Cerebellar nuclear complex (tissue), 1 donor: ENCODE measurements around the gene DNAJC15.

Experiments used
- DNase-seq, 2 experiments: peaks; one replicate each; lab custom pipeline; 2025; lab: John Stamatoyannopoulos, UW

Gene DNAJC15

DNA sequence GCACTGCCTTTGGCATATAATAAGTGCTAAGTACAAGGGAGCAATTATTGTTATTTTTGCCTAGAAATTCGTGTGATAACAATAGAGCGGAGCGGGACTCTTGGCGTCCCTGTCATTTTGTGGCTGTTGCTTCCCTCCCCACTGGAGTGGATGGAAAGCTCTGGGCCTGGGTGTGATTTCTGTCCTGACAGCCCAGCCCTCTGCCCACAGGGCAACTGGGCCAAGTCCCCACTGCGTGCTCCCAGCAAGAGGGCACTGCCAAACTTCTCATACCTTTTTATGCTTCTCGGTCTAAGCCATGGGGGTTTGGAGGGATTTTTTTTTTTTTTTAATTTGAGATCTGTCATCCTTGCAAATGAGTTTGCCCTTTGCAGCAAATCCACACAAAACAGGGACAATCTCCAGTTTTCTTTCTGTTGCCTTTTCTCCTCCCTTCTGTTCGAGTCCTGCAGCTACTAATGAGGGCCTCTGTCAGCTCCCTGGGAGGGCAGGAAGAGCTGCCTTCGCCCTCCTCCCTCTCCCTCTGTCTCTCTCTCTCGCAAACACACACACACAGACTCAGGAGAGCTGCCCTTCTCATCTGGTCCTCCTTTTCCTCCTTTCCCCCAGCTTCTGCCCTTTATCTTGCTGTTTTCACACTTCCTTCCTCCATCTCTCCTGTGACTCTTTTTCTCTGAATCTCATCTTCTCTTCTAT lies 103.9 kb downstream of the DNAJC15 start:
- DNase-seq = no peak

DNA sequence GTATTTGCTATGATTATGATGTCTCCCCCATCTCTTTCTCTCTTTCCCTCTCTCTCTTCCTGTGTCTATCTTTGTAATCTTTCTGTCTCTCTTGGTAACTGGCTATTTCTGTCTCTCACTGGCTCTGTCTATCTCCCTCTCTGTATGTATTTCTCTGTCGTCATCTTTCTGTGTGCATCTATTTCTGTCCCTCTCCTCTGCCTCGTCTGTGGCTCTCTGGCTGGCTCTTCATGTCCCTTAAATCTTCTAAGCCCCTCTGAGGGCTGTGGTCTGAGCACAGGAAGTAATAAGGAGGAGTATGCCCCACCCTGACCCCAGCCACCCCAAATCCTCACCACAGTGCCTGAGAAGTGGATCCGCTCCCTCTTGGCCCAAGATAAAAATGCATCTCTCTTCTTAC lies 104.4 kb downstream of the DNAJC15 start:
- no peak for DNase-seq

DNA sequence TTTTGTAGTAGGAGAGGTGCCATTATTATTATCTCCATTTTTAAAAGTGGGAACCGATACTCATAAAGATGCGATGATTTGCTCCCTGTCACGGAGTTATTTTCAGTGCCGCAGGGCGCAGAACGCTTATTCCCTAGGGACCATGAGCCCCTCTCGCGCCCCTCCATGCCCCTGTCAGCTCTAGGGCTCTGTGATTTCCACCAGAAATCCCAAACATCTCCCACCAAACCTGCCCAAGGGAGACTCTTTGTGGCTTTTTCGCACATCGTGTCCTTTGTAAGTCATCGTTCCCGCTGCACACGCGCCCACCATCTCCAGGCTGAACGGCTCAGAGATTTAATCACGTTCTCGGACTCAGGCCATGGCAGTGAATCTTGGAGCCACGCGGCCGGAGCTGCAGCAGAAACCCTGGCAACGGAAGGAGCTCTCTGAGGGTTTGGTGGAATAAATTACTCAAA lies 105.1 kb downstream of the DNAJC15 start:
- no peak for DNase-seq

DNA sequence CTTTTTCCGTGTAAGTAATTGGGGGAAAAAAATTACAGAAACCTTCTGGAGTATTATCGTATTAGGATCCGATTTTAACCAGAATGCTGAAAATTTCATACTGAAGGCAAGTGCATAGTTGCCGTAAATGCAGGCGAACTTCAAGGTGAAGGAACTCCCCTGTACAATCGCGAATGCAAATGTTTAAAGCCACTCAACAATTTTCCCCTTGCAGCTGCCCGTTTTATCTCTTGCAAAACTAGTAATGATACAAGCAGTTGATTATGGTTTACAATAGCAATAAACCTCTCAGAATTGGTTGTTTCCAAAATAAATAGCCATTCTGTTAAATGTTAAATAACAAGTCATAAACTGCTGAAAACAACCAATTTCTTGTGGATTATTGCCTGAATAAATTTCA lies 105.7 kb downstream of the DNAJC15 start:
- no peak for DNase-seq

DNA sequence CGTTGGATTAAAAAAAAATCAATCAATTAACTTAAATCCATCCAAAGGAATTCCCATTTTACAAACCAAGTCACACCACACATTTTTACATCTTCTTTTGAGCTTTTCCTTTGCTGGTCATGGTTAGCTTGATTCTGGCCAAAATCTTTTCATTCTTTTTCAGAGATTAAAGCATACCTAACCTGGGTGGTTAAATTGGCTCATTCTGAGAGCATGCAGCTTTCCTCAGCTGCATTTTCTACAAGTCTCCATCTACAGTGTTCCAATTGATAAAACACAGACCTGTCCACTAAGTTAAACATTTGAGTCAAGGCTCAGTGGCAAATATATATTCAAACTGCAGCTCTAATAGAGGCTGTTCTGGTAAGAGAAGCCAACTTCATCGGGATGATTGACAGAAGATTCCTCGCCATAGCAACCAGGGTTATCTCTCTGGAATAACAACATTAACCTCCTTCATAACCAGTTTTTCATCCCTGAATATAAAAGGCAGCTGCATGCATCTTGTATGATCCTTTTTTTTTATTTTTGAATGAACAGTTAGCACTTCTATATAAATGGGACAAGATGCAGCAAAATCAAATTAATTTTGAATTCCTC lies 106.2 kb downstream of the DNAJC15 start:
- no peak for DNase-seq

DNA sequence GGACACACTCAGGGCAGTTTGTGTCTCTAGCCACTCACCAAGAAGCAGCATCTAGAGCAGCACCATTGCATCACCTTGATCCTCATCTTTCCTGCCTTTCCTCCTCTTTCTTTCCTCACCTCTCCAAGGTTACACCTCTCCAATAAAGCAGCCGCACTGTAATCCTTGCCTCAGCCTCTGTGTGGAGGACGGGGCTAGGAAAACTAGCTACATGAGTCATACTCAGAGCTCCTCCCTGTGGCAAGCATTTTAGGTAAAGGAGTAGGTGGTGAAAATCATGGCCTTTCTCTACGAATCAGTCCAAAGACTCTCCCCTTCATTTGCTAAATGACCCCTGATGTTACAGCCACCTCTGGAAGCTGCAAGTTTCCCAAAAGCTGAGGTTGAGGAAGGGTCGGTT lies 108.9 kb downstream of the DNAJC15 start:
- DNase-seq = no peak

DNA sequence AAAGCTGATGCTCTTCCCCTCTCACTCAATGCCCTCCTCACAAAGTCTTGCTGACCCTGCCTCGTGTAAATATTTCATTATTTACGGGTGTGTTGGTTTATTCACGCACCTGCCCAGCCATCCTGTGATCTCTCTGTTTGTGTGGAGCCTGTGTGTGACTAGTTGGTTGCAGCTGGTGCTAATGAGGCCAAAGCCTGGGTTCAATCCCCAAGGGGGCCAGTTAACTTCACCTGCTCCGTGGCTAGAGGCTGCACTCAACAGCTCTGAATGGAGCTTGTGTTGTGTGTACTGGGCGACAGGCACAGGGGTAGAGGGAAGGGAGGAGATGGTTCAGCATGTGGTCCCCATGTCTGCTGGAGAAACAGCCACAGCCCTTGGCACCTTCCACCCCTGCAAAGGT lies 109.5 kb downstream of the DNAJC15 start:
- DNase-seq = no peak

DNA sequence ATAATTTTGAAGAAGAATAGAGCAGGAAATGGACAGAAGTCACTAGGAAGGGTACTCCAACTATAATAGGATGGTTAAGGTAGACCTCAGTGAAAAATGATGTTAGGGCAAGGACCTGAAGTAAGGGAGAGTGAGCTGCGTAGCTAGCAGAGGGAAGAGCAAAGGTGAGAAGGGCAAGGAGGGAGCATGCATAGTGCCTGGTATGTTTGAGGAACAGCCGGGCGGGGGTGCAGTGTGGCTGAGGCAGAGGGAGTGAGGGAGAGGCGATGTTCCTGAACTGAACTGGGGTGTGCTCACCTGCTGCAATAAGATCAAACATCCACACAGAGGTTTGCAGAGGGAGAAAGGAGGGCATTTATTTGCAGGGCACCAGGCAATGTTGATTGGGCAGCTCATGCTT lies 110.4 kb downstream of the DNAJC15 start:
- no peak for DNase-seq

DNA sequence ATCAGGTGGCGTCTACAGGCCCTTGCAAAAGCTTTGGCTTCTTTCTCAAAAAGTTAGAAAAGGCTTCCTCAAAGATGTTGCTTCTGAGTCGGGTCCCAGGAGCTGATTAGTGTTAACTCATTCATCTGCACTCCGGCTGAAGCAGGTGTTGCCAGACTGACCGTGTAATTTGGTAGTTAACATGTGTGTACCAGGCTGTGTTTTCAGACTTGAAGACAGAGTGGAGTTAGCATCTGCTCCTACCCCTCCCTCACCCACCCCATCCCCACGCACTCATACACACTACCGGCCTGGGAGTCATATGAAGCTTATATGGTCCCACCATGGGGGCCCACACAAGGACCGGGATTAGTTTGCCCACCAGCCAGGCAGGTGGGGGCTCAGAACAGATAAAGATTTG lies 111.5 kb downstream of the DNAJC15 start:
- DNase-seq = no peak

DNA sequence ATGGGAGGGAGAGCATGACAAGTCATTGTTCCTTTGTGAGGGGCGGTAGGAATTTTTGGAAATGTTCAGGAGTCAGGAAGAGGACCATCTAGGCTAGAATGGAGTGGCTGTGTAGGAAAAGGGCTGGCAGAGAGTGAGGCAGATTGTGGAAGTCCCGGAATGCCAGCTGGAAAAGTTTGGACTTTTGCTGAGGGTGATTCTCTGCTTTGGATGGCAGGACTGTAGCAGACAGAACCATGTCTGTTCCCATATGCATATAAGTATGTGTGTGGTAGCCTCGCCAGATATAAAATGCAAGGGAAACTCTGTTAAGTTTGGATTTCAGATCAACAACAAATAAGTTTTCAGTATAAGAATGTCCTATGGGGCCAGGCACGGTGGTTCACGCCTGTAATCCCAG lies 112.1 kb downstream of the DNAJC15 start:
- no peak for DNase-seq

DNA sequence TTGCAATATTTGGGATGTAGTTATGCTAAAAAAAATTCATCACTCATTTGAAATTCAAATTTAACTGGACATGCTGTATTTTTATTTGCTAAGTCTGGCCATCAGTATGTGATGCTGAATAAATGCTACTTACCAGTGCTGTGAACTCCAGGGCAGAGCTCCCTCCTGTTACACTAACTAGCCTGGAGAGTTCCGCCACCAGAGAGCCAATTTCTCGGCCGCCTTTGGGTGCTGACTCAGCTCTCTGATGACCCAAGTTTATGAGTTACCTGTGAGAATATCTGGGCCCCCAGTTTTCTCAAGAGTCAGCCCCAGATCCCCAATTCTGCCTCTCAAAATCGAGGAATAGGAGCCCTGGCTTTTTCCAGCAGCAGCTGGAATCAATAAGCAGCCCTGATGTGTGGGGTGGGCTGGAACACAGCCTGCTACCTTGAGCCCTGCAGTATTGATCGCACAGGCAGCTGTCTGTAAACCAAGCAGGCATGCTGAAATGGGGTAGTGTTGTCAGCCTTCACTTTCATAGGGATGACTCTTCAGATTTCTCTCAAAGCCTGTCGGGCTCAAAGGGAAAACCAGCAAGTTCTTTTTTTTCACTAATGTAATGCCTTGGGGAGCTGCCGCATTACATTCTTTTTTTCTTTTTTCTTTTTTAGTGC lies 113.7 kb downstream of the DNAJC15 start:
- no peak for DNase-seq

DNA sequence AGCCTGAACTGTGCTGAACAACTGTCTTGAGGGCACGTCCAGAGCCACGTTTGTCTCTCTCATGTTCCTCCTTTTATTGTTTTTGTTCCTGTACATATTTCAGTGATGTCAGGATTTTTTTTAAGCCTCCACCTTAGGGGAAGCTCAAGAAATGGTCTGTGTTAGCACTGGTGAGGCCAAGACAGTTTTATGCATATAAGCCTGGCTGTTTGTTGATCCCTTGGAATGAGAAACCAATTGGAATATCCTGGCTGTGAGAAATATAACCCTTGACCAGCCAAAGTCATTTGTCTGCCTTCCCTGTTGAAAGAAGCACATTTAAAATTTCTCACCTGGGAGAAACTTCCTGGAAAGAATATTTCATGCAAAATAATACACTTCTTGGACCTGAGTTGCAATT lies 115.8 kb downstream of the DNAJC15 start:
- DNase-seq = no peak

DNA sequence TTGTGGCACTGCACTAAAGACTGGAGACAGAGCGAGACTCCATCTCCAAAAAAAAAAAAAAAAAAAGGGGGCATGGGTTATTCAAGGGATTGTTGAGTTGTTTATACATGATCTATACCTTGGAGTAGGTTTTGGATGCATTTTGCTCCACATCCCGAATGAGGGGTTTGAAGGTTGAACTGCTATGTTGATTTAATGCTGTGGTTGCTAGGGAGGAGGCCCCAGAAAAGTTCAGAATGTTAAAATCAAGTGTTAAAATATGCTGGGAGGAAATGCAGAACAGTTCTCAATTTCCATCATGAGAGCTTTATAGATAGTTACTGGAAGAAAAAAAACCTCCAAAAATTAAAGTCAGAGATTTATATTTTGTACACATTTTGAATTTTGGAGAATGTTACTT lies 116.5 kb downstream of the DNAJC15 start:
- DNase-seq = no peak

DNA sequence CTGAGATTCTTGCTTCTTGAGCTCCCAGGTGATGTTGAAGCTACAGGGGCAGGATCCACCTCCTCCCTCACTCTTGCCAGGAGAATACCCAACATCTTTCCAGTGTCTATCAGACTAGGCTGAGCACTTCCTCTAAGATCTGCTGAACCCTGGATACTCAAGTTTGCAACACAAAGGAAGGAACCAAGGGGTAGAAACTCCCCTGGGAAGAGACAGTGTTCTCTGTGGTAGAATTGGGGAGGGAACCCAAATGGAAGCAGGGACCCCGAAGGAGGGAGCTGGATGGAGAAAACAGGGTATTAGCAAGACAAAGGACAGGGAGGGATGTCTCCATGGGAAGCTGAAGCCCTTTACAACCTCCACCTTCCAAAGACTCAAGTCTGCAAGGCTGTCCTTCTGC lies 117.6 kb downstream of the DNAJC15 start:
- no peak for DNase-seq

DNA sequence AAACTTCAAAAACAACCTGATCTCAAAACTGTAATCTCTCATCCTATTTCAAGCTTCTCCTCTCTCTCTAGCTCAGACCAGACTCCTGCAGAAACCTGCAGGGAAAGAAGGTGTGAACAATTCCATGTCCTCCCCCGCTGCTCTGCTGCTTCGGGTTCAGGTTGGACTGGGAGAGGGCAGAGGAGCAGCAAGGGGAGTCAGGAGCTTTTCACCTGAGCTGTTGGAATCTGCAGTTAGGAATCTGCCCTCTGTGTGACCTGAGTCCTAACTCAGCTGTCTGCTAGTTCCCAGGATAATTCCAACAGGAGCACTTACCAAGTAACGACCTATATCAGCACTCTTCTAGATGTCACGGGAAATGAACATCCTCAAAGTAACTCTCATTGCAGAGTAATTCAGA lies 118.3 kb downstream of the DNAJC15 start:
- no peak for DNase-seq

DNA sequence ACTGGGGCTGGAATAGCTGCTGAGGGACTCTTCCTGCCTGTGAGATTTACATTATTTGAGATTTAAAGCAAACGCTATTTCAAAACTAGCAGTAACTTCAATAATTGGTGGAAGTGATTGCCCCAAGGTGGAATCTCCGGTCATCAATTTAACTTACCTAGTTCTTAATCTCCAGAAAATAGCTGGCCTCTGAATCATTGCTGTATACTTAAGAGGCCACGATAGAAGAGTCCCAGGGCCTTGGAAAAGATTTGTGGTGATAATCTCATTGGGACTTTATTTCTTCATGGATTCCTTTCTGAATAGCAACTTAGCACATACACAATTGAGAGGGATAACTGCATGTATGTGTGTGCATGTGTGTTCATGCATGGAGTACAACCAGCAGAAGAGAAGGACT lies 120.2 kb downstream of the DNAJC15 start:
- no peak for DNase-seq

DNA sequence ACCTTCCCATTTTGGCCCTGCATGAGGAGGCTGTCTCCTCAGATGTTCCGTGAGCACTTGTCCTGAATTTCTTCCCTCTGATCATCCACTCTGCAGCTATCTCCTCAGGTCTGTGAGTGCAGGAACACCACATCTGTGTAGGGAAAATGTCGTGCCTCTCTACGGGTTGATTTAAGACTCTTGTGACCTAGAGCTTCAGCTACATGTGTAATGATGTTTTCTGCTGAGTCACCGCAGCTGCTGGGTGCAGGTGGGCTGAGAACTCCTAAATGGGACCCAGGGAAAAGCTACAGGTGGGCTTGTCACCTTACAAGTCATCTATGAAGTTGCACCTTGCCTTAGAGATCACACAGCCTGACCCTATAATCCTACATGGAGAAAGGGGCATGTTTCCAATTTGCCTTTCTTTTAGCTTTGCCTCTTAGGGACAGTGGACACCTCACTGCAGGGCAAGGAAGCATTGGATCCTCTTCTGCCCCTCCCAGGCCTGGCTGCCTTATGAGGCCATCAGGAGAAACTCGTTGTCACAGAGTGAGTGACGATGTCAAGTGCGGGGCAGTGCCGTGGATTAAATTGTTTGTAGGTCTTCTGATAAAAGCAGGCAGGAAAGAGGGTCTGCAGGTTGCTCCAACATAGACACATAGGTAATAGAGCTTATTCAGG lies 122.3 kb downstream of the DNAJC15 start:
- DNase-seq = no peak

DNA sequence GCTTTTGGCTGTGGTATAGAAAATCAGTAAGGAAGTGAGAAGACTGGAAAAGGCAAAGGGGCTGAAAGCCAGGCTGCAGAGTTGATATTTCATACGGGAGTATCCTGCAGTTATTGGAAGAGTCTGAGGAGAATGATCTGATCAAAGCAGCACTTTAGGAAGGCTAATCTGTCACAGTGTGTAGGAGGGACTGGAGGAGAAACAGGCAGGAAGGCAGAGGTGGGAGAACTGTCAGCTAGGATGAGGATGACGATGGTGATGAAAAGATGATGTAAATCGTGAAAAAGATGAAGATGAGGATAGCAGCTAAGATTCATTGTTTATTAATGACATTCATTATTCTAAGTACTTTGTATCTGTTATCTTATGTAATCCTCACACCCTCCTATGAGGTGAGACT lies 123.0 kb downstream of the DNAJC15 start:
- DNase-seq = no peak

DNA sequence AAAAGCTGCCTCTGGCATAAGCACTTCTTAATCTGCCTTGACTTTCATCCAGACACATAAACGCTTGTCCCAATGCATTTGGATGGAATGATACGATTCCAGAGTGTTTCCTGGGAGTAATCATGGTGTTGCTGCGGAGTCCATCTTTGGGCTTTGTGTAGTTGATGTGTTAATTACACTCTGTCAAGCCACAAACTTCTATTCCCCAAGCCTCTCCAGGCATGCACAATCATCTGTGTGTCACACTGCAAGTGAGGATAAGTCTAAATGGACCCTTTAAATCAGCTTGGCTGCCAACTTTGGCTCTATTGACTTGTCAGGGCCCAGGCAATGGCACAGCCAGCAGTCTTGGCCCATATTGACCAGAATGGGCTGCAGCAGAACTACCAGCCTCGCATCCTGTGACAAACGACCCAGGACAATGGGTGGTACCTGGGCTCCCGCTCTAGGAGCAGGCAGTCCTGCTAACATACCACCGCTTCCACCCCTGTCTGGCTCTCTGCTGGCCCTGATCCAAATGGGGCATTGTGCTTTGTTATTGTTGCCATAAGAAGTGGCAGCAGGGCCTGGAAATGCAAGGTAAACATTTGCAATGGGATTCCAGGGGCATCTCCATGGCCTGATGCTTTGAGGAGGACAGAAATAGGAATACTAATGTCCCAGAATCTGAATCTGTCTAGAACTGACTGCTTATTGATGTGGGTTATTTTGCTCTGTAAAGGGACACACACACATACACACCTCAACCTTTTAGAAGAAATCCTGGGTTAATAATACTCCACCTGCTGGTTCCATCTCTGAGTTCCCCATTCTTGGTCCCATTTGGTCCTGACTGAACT lies 127.2 kb downstream of the DNAJC15 start:
- no peak for DNase-seq

DNA sequence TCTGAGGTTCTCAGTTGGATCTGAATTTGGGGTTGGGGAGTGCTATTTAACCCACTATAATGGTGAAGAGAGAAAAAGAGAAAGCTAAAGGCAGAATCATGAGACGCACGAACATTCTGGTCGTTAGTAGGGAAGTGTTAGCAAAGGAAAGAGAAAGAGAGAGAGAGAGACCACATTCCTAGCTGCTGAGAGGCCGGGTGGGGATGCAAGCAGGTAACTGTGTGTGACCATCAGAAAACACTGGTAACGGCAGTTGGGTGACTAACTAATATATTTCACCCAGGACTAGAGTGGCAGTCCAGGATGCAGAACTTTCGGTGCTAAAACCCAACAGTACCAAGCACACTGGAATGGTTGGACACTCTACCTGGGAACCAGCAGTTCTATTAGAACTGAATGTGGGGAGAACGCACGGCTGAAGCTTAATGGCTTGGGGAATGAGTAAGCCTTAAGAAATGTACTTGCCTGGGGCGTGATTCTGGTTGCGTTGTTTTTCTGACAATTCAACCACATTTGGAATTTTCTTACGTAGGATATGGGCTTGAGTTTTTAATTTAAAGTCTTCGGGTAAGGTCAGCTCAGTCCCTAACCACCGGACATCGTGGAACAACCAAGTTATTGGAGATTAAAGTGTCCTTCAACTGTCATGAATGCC lies 130.2 kb downstream of the DNAJC15 start:
- DNase-seq = no peak

DNA sequence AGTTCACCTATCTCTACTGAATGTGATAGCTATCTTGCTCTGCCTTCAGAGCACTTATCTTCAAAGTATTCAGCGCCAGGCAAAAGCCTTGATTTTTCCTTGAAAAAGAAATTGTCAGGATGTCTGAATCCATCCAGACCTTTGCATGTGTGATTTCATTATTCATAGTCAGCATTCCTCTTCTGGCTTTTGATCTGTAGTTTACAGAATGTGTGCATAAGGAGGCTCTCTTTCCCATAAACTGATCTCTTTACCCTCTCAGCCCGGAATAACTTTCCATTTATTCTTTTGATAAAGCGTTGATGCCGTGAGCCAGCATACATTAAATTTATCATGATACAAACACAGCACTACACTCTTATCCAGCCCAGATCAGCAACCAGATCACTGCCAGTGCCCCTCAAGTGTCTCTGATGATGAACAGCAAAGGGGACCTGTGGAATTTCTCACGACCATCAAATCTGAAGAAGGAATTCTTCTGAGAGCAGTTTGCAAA lies 130.8 kb downstream of the DNAJC15 start:
- DNase-seq = no peak
